ENCODE measurements around the gene ADAMTS14.

DNA sequence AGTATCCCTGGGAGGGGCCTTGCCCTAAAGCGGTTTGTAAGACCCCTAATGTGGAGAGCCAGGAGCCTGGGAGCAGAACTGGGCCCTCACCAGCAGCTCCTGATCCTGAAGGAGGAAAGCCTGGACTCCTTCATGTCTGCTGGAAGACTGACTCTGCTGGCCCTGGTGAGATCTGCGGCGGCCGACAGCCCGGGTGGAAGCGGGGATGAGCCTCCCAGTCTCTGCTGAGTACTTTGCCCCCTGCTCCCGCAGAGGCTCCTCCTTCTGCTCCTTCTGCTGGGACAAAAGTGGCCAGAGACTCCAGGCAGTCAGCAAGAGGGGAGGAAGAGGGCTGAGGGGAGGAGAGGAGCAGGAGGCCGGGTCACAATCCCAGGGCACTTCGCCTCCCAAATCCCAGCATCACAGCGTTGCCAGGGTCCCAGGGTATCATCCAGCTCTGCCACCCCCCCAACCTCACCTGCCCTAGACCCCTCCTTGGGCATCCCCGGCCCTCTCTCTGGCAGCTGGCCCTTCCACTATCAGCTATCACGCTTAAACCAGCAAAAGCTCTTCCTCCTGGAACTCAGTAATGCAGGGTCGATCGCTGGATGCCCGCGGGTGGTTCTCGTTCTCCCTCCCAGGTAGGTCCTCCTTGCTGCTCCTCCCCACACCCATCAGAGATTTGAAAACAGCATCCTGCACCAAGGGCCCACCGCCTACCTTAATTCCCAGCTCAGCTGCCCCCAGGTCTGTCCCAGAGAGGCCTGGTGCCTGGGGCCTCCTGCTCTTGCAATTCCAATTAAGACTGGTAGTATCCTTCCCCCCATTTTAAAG, 105.0 kb downstream of the ADAMTS14 start:
- TF ChIP-seq POLR2A (IDR thresholded peaks at IDR 0.05; ENCODE audit: low read length) (no peak), GATA1 (IDR thresholded peaks at IDR 0.05; ENCODE audit: low read depth, low read length) (no peak)

Data from erythroblast (primary cell).